HG03095 (cell line): ENCODE data around the gene EPHB1.
"Not testable (repeated sequence)": the region's sequence is repeated elsewhere in the genome, so short reads cannot be mapped to it uniquely, and the experiment has no call there.

ENCODE experiments used
- ATAC-seq: cut with Tn5 transposase; IDR thresholded peaks from one replicate; pipeline ENCODE4 v1.9.1; 2021; ENCODE audit warnings: moderate library complexity; ENCODE audit not compliant: unreplicated experiment

EPHB1 gene

DNA sequence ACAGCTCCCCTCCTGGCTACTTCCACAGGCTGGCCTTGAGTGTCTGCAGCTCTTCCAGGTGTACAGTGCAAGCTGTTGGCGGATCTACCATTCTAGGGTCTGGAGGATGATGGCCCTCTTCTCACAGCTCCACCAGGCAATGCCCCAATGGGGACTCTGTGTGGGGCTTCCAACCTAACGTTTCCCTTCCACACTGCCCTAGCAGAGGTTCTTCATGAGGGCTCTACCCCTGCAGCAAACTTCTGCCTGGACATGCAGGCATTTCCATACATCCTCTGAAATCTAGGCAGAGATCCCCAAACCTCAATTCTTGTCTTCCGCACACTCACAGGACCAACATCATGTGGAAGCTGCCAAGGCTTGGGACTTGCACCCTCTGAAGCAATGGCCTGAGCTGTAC is 438.4 kb downstream of the EPHB1 start:
- not testable (repeated sequence) for ATAC-seq

DNA sequence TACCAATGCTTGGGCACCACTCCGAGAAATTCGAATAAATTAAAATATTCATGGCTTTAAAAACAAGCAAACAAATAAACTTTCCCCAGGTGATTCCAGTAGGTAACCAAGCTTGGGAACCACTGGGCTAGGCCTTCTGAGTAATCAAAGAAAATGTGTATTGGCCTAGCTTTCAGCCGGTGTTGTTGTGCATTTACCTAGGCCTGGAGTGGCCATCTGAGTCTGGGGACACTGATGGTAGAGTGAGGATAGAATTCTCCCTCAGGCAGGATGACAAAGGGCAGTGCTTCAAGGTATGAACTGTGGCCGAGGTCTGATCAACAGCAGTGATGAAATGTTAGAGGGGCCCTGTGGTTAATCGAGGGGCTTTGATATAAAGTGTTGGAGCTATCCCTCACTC is 440.5 kb downstream of the EPHB1 start:
- ATAC-seq, result no peak

DNA sequence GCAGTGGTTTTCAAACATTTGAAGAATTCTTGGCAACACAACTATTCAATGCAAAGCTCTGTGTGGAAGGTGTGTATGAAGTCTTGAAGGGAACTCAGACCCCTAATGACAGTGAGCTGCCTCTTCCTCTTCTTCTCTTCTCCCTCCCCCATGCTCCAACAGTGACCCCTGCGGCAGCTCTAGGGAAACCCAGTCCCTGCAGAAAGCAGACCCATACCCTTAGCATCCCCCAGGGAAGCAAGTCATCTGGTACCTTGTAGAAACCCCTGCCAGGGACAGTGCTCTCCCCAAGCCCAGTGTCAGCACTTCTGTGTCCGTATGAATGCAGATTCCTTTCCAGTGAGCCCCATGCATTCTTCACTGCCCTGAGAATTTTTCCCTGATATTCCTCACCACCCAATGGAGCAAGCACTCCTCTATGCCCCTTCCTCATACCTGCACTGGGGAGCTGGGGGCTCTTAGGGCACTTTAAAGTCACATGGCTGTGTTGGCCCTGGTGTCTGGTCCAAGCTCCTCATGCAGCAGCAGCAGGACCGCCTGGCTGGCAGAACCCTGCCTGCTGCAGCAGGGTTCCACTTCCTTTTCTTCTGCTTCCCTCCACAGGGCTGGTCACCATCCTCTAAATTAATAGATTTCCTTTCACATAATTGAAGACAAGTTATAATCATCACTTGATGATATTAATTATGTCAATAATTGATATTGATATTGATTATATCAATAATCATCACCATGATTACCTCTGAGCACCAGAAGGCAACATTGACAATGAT is 442.5 kb downstream of the EPHB1 start:
- no peak for ATAC-seq

DNA sequence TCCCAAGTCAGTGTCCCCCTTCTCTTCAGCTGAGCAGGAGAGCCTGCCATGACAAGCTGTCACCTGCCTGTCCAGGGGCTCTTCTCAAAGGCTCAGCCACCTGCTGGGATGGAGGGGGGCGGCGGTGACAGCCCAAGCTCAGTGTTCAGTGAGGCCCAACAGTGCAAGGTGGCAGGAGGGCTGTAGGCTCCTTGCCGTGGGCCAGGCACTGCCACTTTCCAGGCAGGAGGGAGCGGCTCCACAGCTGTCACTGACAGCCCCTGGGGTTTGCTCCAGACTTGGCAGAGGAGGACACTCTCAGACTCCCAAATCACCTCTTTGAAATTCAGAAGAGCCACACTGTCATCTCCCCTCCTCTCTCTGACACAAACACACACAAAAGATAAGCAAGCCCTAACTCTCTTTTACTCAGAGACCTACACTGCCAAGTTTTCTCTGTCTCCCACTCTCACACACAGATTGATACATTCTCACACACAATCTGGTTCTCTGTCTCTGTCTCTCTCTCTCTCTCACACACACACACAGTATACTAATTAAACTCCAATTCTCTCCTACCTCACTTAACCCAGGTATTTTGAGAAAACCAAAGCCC is 443.3 kb downstream of the EPHB1 start:
- no peak for ATAC-seq

DNA sequence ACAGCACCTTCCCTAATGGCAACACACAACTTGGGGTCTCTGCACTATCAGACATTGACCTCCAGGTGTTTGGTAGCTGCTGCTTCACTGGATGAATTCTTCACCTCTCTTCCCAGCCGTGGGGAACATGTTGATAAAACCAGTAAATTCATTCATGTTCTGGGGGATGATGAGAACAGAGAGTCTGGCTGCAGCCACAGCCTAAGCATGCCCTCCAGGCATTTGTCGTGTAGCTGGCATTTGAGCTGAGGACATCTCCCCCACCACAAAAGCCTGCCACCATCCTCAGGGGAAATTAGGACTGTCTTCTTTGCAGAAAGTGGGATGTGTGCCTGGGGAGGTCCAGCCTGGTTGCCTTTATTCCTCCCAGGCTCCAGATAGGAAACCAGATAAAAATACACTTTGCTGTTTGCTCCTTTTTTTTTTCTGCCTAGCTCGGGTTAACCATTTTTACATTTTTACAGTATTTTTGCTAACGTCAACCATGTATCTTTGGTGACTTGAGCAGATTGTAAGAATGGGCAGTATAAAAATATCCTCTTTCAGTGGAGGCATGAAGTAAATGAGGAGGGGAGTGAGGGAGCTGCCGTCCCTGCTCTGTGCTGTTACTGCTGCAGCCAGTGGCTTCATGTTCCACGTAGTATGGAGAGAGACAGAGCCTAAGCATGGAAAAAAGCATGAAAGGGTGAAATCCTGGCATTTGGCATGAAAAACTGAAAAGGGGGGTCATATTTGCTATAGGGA is 444.0 kb downstream of the EPHB1 start:
- ATAC-seq, result no peak

DNA sequence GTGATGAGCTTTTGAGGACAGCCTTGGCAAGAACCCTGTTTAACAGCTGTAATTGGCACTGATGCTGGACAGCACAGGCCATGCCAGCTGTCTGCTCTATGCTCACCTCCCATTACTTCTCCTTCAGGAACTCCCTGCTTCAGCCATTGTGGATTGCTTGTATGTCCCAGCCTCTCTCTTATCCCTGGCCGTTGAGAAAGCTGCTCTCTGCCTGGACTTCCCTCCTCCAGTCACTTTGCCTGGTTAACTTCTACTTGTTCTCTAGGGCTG is 444.5 kb downstream of the EPHB1 start:
- no peak for ATAC-seq

DNA sequence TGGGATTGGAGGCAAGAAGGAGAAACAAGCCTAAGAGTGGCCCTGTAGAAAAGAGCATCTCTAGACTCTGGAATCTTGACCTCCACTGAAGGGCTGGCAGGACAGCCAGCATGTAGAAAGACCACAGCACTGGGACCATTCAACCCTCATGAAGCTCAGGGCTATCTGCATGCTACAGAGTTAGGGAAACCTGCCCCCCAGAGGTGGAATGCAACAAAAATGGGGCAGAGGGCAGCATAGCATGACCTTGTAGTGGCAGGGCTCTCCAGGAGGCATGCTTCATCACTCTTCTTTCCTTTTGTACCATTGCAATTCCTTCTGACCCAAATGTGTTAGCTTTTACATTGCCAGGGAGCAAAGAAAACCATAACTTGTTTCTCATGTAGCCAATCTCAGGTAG is 445.4 kb downstream of the EPHB1 start:
- no peak for ATAC-seq

DNA sequence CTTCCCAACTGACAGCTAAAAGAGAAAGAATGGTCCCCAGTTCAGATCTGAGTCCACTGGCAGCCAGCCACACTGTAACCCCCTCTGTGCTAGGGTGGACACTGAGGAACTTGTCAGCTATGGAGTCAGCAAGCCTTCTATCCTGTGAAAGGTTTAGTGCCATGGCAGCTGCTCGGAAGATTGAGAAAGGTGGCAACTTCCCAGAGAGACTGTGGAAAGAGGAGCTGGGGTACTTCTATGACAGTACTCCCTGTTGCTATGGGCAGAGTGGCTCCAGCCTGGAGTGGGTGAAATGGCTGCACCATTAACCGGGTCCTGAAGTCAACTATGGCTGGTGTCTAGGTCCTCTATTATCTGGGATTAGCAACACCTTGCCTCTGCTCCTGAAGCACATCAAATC is 447.2 kb downstream of the EPHB1 start:
- no peak for ATAC-seq

DNA sequence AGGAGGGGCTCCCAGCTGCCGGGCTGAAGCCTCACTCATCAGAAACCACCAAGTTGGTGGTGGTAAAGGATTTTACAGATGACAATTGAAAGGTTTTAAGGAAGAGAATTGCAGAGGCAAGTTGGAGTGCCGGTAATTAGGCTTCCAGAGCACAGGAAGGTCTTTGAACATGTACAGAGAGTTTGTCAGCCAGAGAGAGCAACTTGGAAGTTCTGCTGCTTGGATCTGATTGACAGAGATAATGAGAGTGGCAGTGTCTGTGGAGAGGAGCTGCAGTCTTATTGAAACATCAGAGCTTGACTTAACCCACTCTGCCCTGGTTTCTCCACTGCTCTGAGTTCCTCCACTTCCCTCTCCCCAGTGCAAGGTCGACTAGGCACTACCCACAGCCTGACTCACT is 448.6 kb downstream of the EPHB1 start:
- ATAC-seq, result no peak

DNA sequence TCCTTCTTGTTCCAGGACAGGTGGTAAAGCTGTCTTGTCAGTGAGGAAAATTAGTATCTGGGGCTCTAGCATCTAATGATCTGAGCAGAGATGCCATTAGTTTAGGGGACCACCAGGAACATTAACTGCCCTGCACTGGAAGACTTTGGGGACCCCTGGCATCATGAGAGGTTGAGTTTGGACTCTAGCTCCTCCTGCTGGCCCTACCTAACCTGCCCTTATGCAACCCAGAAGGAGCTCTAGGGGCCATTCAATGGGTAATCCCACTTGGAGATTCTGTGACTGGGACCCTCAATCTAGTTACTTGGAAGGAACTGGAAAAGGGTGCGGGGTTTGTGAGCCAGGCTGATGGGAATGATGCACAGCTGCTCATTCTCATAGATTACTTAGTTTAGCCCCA is 451.0 kb downstream of the EPHB1 start:
- ATAC-seq, result no peak

DNA sequence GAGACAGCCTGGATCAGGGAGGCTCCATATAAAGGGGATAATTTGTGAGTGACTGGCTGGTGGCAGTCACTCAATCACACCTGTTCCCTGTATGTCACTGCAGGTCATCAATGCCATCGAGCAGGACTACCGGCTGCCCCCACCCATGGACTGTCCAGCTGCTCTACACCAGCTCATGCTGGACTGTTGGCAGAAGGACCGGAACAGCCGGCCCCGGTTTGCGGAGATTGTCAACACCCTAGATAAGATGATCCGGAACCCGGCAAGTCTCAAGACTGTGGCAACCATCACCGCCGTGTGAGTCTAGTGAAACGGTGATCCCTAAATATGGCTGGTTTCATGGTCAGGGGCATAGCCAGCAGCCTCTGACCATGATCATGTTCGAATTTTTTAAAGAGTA is 453.2 kb downstream of the EPHB1 start:
- no peak for ATAC-seq

DNA sequence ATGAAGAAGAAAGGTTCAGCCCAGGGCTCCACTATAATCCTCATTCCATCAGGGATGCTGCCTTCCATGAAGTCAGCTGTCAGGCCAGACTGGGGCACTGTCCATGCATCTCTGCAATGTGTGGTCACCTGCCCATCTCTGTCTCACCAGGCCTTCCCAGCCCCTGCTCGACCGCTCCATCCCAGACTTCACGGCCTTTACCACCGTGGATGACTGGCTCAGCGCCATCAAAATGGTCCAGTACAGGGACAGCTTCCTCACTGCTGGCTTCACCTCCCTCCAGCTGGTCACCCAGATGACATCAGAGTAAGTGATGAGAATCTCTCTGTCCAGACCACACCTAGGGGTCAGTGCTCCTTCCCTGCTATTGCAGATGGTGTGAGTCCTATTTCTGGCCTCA is 454.1 kb downstream of the EPHB1 start:
- ATAC-seq, result no peak

DNA sequence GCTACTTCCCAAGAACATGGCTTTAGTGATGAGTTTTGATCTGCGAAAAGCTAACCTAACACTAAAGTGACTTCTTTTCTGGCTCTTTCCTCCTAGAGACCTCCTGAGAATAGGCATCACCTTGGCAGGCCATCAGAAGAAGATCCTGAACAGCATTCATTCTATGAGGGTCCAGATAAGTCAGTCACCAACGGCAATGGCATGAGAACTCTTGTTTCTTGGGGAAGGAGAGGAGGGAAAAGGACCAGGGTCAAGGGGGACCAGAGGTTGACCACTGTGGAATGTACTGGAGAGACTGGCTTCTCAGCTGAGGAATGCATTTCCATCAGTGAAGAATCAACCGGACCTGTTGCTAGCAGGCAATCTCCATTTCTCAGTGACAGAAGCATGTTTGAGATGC is 463.9 kb downstream of the EPHB1 start:
- no peak for ATAC-seq

DNA sequence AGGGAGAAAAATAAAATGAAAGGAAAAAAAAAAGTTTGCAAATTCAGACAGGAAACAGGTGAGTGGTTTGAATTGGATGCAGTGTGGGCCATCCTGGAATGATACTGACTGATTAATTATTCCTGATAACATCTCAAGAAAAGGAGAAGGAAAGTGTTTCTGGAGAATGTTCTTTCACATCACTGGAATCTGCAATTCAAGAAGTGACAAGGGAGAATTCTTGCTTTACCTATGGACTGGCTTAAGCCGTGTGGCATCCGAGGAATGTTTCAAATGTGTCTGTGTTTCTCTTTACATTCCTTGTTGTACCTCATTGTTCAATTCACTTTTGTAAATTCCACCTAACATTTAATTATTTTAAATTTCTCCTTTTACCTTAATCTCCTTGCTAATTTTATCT is 465.0 kb downstream of the EPHB1 start:
- ATAC-seq, result no peak

DNA sequence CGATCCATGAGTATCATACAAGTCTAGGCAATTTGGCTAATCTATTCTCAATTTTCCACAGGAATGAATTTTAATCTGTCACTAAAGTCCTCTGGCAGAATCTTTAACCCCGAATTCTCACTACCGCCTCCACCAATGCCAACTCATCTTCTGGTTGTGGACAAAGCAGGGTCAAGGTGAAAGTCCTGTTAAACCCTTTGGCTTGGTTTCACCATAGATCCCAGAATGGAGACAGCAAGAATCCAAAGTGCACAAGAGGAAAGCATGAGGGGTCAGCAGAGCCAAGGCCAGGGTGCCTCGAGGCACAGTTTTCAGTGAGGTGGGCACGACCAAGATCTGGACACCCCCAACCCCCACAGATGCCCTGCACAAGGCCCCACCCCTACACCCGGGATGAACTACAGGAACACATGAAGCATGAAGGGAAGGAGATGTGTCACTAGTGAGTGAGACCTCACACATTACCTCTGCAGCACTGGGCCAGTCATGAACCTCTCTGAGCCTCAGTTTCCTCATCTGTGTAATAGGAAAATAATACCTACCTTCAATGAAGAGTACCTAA is 466.2 kb downstream of the EPHB1 start:
- ATAC-seq, result no peak

DNA sequence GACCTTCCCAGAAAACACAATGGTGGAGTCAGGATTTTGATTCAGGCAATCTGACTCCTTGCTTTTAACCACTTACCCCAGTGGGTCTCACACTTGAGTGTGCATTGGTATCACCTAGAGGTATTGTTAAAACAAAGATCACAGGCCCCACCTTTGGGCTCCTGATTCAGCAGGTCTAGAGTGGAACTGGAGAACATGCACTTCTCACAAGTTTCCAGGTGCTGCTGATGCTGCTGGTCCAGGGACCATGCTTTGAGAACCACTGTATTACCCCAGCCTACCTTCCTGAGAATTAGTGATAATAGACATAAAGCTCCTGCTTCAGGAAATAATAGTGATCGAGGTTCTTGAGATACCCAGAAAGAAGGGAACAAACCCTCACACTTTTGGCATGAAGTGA is 466.9 kb downstream of the EPHB1 start:
- no peak for ATAC-seq

DNA sequence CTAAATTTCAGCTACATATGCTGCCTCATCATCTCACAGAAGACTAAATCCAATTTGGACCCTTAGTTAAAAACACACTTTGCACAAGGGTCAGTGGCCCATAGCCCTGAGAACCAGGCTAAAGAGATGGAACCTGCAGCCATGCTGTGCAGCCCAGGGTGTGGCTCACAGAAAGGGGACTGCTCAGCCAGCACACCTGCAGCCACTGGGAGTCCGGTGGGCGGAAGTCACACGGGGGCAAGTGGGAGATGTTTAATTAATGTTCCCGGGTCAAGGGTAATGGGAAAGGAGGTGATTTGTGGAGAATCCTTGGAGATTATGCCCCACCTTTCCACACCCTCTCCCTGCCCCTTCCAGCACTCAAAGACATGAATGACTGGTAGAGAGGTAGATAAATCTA is 467.4 kb downstream of the EPHB1 start:
- ATAC-seq, result no peak

DNA sequence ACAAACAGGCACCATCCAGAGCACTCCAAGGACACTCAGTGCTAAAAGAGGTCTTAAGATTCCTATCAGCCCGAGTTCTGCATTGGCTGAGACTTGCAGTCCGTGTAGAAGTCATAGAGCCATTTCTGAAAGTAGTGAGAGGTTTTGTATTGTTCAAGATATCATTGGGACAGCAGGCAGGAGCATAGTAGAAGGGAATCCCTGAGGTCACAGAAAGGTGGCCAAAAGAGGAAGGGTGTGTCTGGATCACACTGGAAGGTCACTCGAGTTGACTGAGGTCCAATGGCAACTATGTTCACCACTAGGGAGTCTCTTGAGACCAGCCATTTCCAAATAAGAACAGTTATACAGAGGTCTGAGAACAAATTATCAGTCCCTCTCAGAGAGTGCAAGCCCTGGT is 468.3 kb downstream of the EPHB1 start:
- ATAC-seq, result no peak

DNA sequence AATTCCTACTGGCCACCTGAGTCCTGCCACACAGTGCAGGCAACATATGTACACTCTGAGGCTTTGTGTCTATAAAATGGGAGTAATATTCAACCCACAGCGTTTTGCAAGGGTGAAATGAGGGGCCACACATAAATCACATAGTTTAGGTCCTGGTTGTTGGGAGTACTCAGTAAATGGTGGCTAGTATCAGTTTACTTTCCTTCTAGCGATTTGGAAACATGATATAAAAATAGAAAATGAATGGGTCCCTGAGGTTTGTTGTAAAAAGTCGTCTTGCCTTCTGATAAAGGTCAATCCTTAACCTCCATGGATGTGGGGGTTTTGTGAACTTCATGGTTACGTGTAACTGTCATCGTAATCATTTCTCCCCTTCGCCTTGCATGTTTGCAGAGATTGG is 472.4 kb downstream of the EPHB1 start:
- ATAC-seq, result no peak

DNA sequence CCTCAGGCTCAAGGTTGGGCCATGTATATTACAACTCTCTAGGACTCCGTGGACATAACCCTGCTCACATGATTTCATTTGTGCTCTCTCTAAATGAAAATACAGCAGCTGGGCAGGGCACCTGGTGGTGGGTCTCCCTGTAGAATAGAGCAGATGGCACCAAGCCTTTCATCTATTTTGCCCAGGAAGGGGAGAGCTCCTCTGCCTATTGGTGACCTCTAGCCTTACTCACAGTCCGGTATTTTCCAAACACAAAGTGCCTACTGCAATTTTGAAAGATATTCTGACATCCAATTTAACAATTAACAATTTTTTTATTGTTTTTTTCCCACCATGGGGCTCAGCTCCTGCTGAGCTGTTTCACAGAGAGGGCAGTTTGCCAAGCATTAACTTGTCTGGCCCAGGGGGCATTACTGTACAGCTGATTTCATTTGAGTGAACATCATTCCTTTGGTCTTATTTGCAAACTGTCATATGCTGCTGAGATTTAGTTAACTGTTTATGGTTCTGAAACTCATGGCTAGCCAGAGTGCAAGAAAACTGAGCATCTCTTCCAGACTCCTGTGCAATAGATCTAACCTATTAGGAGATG is 474.0 kb downstream of the EPHB1 start:
- no peak for ATAC-seq

DNA sequence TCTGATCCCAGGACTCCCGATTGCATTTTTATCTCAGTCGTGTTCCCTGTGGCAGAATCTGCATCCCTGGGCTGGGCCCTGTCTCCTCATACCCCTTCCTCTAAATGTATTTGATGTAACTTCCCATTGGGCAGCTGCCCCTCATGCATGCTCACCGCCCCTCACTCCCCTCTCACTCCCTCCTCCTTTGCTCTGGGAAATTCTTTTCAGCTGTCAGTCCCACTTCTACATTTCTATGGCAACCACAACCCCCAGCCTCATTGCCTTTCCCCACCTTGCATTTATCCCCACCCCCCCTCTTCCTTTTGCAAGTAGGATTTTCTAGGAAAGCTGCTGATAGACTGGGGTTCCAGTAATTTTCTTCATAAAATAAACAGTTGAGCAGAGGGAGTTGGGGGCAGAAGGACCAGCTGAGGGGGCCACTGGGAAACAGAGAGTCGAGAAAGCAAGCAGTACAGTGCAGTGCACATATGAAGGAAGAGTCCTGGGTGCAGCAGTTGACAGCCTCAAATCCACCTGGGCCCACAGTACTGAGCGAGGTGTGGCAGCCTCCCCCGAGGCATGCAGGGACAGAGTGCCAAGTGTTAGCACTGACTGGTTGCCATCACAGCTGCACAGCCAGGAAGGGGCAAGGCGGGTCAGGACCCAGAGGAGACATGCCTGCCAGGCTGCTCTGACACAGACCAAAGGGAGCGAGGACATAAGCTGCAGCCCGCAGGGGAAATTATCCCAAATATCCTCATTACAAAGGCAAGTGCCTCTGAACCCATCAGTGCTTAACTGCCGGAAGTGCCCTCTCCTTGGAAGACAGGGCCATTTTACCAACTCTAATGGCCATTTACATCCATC is 476.3 kb downstream of the EPHB1 start:
- ATAC-seq, result no peak
